T-helper 1 cell treated with Interleukin-12 subunit alpha and Interleukin-12 subunit beta and Interleukin-4 antibody, amounts not matched to agents 30 μg/mL and 1 μg/mL, for 36 hours (primary cell): Measurements from ENCODE around the gene NANOS3.

Experiments
- H3K27ac Mint-ChIP-seq: one replicate; pipeline ENCODE4 v1.8.0; 2021; ENCODE audit warnings: mild to moderate bottlenecking, mixed read lengths
- H3K27me3 Mint-ChIP-seq: one replicate; pipeline ENCODE4 v1.8.0; 2021; ENCODE audit warnings: low read depth, mixed read lengths
- H3K36me3 Mint-ChIP-seq: one replicate; pipeline ENCODE4 v1.8.0; 2021; ENCODE audit warnings: low read depth, mixed read lengths
- H3K4me1 Mint-ChIP-seq: one replicate; pipeline ENCODE4 v1.8.0; 2021; ENCODE audit warnings: low read depth, mixed read lengths
- H3K4me3 Mint-ChIP-seq: one replicate; pipeline ENCODE4 v1.8.0; 2021; ENCODE audit warnings: mild to moderate bottlenecking, moderate library complexity, mixed read lengths
- H3K9me3 Mint-ChIP-seq: one replicate; pipeline ENCODE4 v1.8.0; 2021; ENCODE audit warnings: mixed read lengths

Gene NANOS3

GRCh38 chr19:13929956-13930355, 53.0 kb downstream of the NANOS3 start:
- Mint-ChIP-seq H3K27me3 (no peaks in the 10 kb centered on the region), H3K4me1 (no peaks in the 10 kb centered on the region), H3K4me3 (no peak overlapping the region), H3K9me3 (no peaks in the 10 kb centered on the region), H3K27ac (no peak overlapping the region), H3K36me3 (peaks cover 13% of the 10 kb centered on the region)
